Osteoblast (primary cell): ENCODE measurements around the gene IFNK. TPM values are rescaled to one million over a fixed set of nuclear protein-coding genes. Genes with fewer than 3 reads are reported as not detected.
A peak's percentile ranks its signal among the peaks of the same experiment; 100 is the strongest.

Experiments used
- DNase-seq: peaks from one replicate; pipeline ENCODE4 v3.0.0; 2011; ENCODE audit warnings: low spot score, mixed read lengths; ENCODE audit not compliant: insufficient read length; ENCODE audit errors: missing footprints
- H2AFZ ChIP-seq: 2 replicates; pipeline ENCODE4 v1.6.0; 2011; ENCODE audit warnings: mild to moderate bottlenecking, low read length
- H3K27ac ChIP-seq: 2 replicates; pipeline ENCODE4 v1.5.1; 2011; ENCODE audit warnings: mild to moderate bottlenecking, low read depth, low read length, moderate library complexity
- H3K27me3 ChIP-seq: 2 replicates; pipeline ENCODE4 v1.6.0; 2012; ENCODE audit warnings: mild to moderate bottlenecking, control low read depth, inconsistent platforms, low read length, moderate library complexity; ENCODE audit not compliant: insufficient read depth
- H3K36me3 ChIP-seq: 2 replicates; pipeline ENCODE4 v1.5.1; 2011; ENCODE audit warnings: mild to moderate bottlenecking, low read length, control low read depth, moderate library complexity; ENCODE audit not compliant: insufficient read depth
- H3K4me1 ChIP-seq: 2 replicates; pipeline ENCODE4 v1.5.1; 2011; ENCODE audit warnings: mild to moderate bottlenecking, low read length, control low read depth, moderate library complexity; ENCODE audit not compliant: insufficient read depth
- H3K4me2 ChIP-seq: 2 replicates; pipeline ENCODE4 v1.6.0; 2011; ENCODE audit warnings: mild to moderate bottlenecking, low read length; ENCODE audit not compliant: insufficient read depth
- H3K4me3 ChIP-seq: fragments of 200-600 bp; sonication (generic); 3 replicates; pipeline ENCODE4 v1.5.1; 2012; ENCODE audit warnings: mild to moderate bottlenecking, low read length, inconsistent platforms; ENCODE audit not compliant: insufficient read depth
- H3K79me2 ChIP-seq: 2 replicates; pipeline ENCODE4 v1.6.0; 2012; ENCODE audit warnings: mild to moderate bottlenecking, low read length, control low read depth, inconsistent platforms; ENCODE audit not compliant: insufficient read depth
- H3K9me3 ChIP-seq: 2 replicates; pipeline ENCODE4 v1.5.1; 2011; ENCODE audit warnings: low read depth, low read length, control low read depth
- H4K20me1 ChIP-seq: 2 replicates; pipeline ENCODE4 v1.6.0; 2012; ENCODE audit warnings: mild to moderate bottlenecking, low read length, control low read depth; ENCODE audit not compliant: insufficient read depth
- total RNA-seq: library from RNA; depleted of rRNA; stranded (reverse); fragments of >200 nt; gene quantifications from 2 replicates; pipeline ENCODE4 v1.2.3, GENCODE V29; 2012
- TF ChIP-seq, protein P1 (sequence below): IDR thresholded peaks from 2 replicates; pipeline ENCODE4 v1.5.1; 2011; ENCODE audit warnings: mild to moderate bottlenecking, low read depth, low read length, moderate library complexity; ENCODE audit errors: extremely low read depth

IFNK gene
- total RNA-seq, 1 donor: not detected

DNA sequence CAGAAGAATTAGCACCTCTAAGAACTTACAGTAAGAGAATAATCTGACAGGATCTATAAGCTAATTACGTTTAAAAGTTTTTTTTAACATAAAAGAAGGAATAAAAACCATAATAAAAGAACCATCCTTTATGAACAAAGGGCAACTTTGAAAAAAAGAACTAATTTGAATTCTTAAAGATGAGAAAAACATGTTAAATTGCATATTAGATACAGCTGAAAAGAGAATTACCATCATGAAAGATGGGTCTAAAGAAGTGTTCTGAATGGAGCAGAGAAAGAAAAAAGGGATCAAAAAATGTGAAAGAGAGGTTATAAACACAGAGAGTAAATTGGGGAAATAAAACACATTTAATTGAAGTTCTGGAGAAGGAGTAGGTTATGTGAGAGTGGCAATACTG lies 45.8 kb upstream of the IFNK start:
- H3K4me1 ChIP-seq: no peaks in the 10 kb centered on the region
- TF ChIP-seq, protein P1, sequence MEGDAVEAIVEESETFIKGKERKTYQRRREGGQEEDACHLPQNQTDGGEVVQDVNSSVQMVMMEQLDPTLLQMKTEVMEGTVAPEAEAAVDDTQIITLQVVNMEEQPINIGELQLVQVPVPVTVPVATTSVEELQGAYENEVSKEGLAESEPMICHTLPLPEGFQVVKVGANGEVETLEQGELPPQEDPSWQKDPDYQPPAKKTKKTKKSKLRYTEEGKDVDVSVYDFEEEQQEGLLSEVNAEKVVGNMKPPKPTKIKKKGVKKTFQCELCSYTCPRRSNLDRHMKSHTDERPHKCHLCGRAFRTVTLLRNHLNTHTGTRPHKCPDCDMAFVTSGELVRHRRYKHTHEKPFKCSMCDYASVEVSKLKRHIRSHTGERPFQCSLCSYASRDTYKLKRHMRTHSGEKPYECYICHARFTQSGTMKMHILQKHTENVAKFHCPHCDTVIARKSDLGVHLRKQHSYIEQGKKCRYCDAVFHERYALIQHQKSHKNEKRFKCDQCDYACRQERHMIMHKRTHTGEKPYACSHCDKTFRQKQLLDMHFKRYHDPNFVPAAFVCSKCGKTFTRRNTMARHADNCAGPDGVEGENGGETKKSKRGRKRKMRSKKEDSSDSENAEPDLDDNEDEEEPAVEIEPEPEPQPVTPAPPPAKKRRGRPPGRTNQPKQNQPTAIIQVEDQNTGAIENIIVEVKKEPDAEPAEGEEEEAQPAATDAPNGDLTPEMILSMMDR: no peak
- no peak overlapping the region for H2AFZ ChIP-seq
- H3K36me3 ChIP-seq: no peaks in the 10 kb centered on the region
- H3K4me2 ChIP-seq: no peak overlapping the region
- H3K9me3 ChIP-seq: no peaks in the 10 kb centered on the region
- no peaks in the 10 kb centered on the region for H3K27me3 ChIP-seq
- H3K79me2 ChIP-seq: no peaks in the 10 kb centered on the region
- DNase-seq: no peak
- H3K4me3 ChIP-seq: no peak overlapping the region
- H3K27ac ChIP-seq: no peak overlapping the region
- H4K20me1 ChIP-seq: no peaks in the 10 kb centered on the region

DNA sequence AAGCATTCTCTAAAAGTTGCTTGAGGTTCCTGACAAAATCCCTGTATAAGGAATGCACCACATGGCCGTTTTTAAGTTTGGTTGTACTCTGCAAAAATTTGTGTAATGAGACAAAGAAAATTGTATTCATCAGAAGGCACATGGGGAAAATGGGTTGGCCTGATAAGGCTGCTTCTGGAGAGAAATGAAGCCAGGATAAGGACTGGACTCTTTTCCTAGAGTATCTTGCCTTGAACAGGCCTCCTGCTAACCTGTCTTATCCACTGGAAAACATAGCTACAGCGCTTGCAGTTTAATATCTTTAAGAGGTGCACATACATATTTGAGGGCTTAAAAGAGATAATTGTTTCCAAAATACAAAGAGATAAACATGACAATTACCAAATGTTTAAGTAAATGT lies 41.4 kb upstream of the IFNK start:
- Histone ChIP-seq H3K4me2 (no peak overlapping the region), H3K27ac (no peak overlapping the region), H4K20me1 (no peaks in the 10 kb centered on the region), H3K36me3 (no peaks in the 10 kb centered on the region), H3K4me1 (no peaks in the 10 kb centered on the region), H3K9me3 (no peaks in the 10 kb centered on the region), H3K27me3 (no peaks in the 10 kb centered on the region), H3K79me2 (no peaks in the 10 kb centered on the region), H3K4me3 (no peak overlapping the region), H2AFZ (no peak overlapping the region)
- TF ChIP-seq, protein P1: no peak
- peak; percentile 34 for DNase-seq

DNA sequence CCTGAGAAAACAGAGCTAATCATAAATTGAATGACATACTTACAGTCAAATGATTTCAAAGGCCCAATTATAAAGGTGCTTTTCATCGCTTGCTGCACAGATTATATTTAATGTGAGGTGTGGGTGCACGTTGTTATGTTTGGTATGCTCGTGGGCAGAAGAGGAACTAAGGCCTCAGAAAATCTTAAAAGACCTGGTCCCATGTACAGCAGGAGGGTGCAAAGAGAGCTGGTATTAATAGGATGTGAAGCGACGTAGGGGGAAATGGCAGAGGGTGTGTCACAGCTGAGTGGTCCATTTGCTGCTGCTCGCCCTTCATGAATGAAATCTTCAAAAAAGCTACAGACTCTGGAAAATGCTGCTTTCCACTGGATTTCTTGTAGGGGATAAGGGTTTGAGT lies 40.5 kb upstream of the IFNK start:
- no peaks in the 10 kb centered on the region for H3K79me2 ChIP-seq
- H3K4me2 ChIP-seq: no peak overlapping the region
- H4K20me1 ChIP-seq: no peaks in the 10 kb centered on the region
- H3K4me3 ChIP-seq: no peak overlapping the region
- DNase-seq: no peak
- no peak overlapping the region for H2AFZ ChIP-seq
- H3K36me3 ChIP-seq: no peaks in the 10 kb centered on the region
- no peaks in the 10 kb centered on the region for H3K27me3 ChIP-seq
- no peak overlapping the region for H3K27ac ChIP-seq
- no peaks in the 10 kb centered on the region for H3K9me3 ChIP-seq
- no peaks in the 10 kb centered on the region for H3K4me1 ChIP-seq
- TF ChIP-seq, protein P1: no peak

DNA sequence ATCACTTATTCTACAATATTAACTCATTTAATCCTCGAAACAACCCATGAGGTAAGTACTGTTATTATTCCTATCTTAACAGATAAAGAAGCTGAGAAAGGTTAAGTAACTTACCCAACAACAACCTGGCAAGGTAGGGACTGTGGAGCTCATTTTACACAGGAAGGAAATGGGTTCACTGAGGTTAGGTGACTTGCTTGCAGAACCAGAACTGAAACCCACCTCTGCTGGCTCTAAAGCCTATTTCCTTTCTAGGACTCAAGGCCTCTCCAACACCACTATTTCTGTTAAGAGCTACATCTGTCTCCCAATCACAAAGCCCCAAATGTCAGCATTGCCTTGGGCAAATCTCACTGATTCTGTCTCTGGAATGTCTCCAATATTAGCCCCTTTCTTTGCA lies 38.9 kb upstream of the IFNK start:
- H3K27ac ChIP-seq: no peak overlapping the region
- H3K4me3 ChIP-seq: no peak overlapping the region
- no peak for DNase-seq
- H2AFZ ChIP-seq: no peak overlapping the region
- H3K79me2 ChIP-seq: no peaks in the 10 kb centered on the region
- H3K36me3 ChIP-seq: no peaks in the 10 kb centered on the region
- no peak overlapping the region for H3K4me2 ChIP-seq
- no peaks in the 10 kb centered on the region for H3K27me3 ChIP-seq
- H4K20me1 ChIP-seq: no peaks in the 10 kb centered on the region
- H3K4me1 ChIP-seq: no peaks in the 10 kb centered on the region
- H3K9me3 ChIP-seq: no peaks in the 10 kb centered on the region
- TF ChIP-seq, protein P1: no peak
